Measurements from ENCODE around the gene RPL38. TPM values are rescaled to one million over a fixed set of nuclear protein-coding genes. Genes with fewer than 3 reads are reported as not detected.

RPL38 gene
- total RNA-seq, 1 donor from 2014 or later, result 701 TPM

GRCh38 chr17:74159226-74159840 lies 44.1 kb upstream of the RPL38 start:
- H3K36me3 ChIP-seq, result no peaks in the 10 kb centered on the region
- intact Hi-C loops (cut with DNase I), result no loop called here
- no peak overlapping the region for H3K4me3 ChIP-seq
- no peak overlapping the region for H3K27ac ChIP-seq
- no peak for TF ChIP-seq CTCF (IDR thresholded peaks at IDR 0.05)
- DNase-seq (no peak), ATAC-seq (no peak)
- peaks cover 4% of the 10 kb centered on the region for H3K27me3 ChIP-seq (ENCODE audit: low read depth)
- no peaks in the 10 kb centered on the region for H3K9me3 ChIP-seq
- no peaks in the 10 kb centered on the region for H3K4me1 ChIP-seq

- no peaks in the 10 kb centered on the region for H3K9me3 ChIP-seq
- intact Hi-C loops (cut with DNase I), result no loop called here
- peaks cover 6% of the 10 kb centered on the region for H3K27me3 ChIP-seq (ENCODE audit: low read depth)
- H3K4me3 ChIP-seq, result no peak overlapping the region
- DNase-seq, result no peak
- no peaks in the 10 kb centered on the region for H3K36me3 ChIP-seq
- ATAC-seq, result peak in 1 of 2 donors; percentile 14
- no peak overlapping the region for H3K27ac ChIP-seq
- H3K4me1 ChIP-seq, result no peaks in the 10 kb centered on the region
- no peak for TF ChIP-seq CTCF (IDR thresholded peaks at IDR 0.05)
Measured at GRCh38 chr17:74160656-74161502, 42.6 kb upstream of the RPL38 start.

GRCh38 chr17:74161503-74161875 lies 42.0 kb upstream of the RPL38 start:
- no peak for TF ChIP-seq CTCF (IDR thresholded peaks at IDR 0.05)
- Histone ChIP-seq H3K36me3 (no peaks in the 10 kb centered on the region), H3K27me3 (ENCODE audit: low read depth) (peaks cover 12% of the 10 kb centered on the region), H3K27ac (no peak overlapping the region), H3K4me3 (no peak overlapping the region), H3K9me3 (no peaks in the 10 kb centered on the region), H3K4me1 (no peaks in the 10 kb centered on the region)
- ATAC-seq, result no peak
- intact Hi-C loops (cut with DNase I), result no loop called here
- DNase-seq, result no peak

DNA sequence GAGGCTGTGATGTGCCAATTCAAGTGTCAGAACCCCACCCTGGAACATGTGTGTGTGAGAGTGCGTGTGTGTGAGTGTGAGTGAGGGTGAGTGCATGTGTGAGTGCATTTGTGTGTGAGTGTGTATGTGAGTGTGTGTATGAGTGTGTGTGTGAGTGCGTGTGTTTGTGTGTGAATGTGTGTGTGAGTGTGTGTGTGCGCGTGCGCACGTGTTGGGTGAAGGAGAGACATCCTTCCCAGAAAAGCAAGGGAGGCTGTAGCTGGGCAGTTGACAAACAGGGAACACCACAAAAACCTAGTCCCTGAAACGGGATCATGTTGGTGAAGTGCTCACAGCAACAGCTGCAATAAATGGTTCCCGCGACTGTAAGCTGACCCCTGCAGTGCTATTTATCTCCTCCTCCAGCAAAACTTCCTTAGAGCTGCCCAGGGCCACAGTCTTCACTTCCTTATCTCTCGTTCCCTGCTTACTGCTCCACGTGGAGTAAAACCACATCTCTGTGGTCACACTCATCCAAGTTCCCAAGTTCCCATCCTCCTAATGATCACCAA lies 40.1 kb upstream of the RPL38 start:
- peaks cover 12% of the 10 kb centered on the region for H3K27me3 ChIP-seq (ENCODE audit: low read depth)
- H3K27ac ChIP-seq, result no peak overlapping the region
- DNase-seq, result no peak
- H3K36me3 ChIP-seq, result no peaks in the 10 kb centered on the region
- no peaks in the 10 kb centered on the region for H3K9me3 ChIP-seq
- no peak overlapping the region for H3K4me3 ChIP-seq
- TF ChIP-seq CTCF (IDR thresholded peaks at IDR 0.05), result no peak
- peak in 1 of 2 donors; percentile 41 for ATAC-seq
- intact Hi-C loops (cut with DNase I), result no loop called here
- no peaks in the 10 kb centered on the region for H3K4me1 ChIP-seq

DNA sequence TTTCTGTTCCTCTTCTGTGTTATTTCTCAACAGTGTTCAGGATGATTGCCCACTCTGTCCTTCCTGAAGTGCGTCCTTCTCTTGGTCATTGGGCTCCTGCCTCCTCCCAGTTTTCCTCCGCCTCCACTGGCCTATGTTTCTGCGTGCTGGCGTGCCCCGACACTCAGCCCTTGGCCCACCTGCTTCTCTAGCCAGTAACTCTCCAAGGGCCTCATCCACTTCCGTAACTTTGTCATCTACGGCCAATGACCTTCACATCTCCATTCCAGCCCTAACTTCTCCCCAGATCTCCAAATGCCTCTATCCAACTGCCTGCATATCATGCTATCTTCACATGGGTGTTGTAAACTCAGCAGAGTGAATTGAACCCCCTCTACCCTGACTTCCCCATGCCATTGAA lies 39.6 kb upstream of the RPL38 start:
- no peak for TF ChIP-seq CTCF (IDR thresholded peaks at IDR 0.05)
- ATAC-seq (no peak), DNase-seq (no peak)
- Histone ChIP-seq H3K4me1 (no peaks in the 10 kb centered on the region), H3K9me3 (no peaks in the 10 kb centered on the region), H3K27me3 (ENCODE audit: low read depth) (peaks cover 12% of the 10 kb centered on the region), H3K4me3 (no peak overlapping the region), H3K36me3 (no peaks in the 10 kb centered on the region), H3K27ac (no peak overlapping the region)
- intact Hi-C loops (cut with DNase I), result no loop called here
